Measurements from ENCODE around the gene GRAMD1B.

GRAMD1B gene

GRCh38 chr11:123416566-123416965 is 13.5 kb upstream of the GRAMD1B start:
- no peak for TF ChIP-seq CTCF (IDR thresholded peaks at IDR 0.05)
- H3K9me3 Mint-ChIP-seq: no peaks in the 10 kb centered on the region
- H3K27me3 Mint-ChIP-seq (ENCODE audit: low read depth, poor library complexity): peaks cover 10% of the 10 kb centered on the region
- no peak overlapping the region for H3K4me3 Mint-ChIP-seq
- H3K4me1 Mint-ChIP-seq: no peaks in the 10 kb centered on the region
- no peak overlapping the region for H3K27ac Mint-ChIP-seq
- no peak for DNase-seq
- H3K36me3 Mint-ChIP-seq (ENCODE audit: low read depth): no peaks in the 10 kb centered on the region

- TF ChIP-seq CTCF (IDR thresholded peaks at IDR 0.05): no peak
- H3K4me1 Mint-ChIP-seq: peaks cover 6% of the 10 kb centered on the region
- no peaks in the 10 kb centered on the region for H3K36me3 Mint-ChIP-seq (ENCODE audit: low read depth)
- no peak overlapping the region for H3K4me3 Mint-ChIP-seq
- no peak overlapping the region for H3K27ac Mint-ChIP-seq
- no peaks in the 10 kb centered on the region for H3K9me3 Mint-ChIP-seq
- no peak for DNase-seq
- peaks cover 17% of the 10 kb centered on the region for H3K27me3 Mint-ChIP-seq (ENCODE audit: low read depth, poor library complexity)
Observed at GRCh38 chr11:123418351-123419114, 11.5 kb upstream of the GRAMD1B start.

- no peak overlapping the region for H3K4me3 Mint-ChIP-seq
- no peak overlapping the region for H3K27ac Mint-ChIP-seq
- no peaks in the 10 kb centered on the region for H3K9me3 Mint-ChIP-seq
- H3K36me3 Mint-ChIP-seq (ENCODE audit: low read depth): no peaks in the 10 kb centered on the region
- TF ChIP-seq CTCF (IDR thresholded peaks at IDR 0.05): no peak
- peaks cover 6% of the 10 kb centered on the region for H3K4me1 Mint-ChIP-seq
- H3K27me3 Mint-ChIP-seq (ENCODE audit: low read depth, poor library complexity): peaks cover 24% of the 10 kb centered on the region
- DNase-seq: no peak
Observed at GRCh38 chr11:123419731-123420452, 10.2 kb upstream of the GRAMD1B start.

GRCh38 chr11:123421589-123421988 is 8.5 kb upstream of the GRAMD1B start:
- Mint-ChIP-seq H3K9me3 (no peaks in the 10 kb centered on the region), H3K4me3 (no peak overlapping the region), H3K27me3 (ENCODE audit: low read depth, poor library complexity) (peaks cover 20% of the 10 kb centered on the region), H3K4me1 (peaks cover 19% of the 10 kb centered on the region), H3K27ac (no peak overlapping the region), H3K36me3 (ENCODE audit: low read depth) (no peaks in the 10 kb centered on the region)
- DNase-seq: no peak
- TF ChIP-seq CTCF (IDR thresholded peaks at IDR 0.05): no peak

- no peak for DNase-seq
- no peak overlapping the region for H3K27ac Mint-ChIP-seq
- H3K36me3 Mint-ChIP-seq (ENCODE audit: low read depth): no peaks in the 10 kb centered on the region
- H3K4me3 Mint-ChIP-seq: no peak overlapping the region
- no peak for TF ChIP-seq CTCF (IDR thresholded peaks at IDR 0.05)
- peaks cover 25% of the 10 kb centered on the region for H3K27me3 Mint-ChIP-seq (ENCODE audit: low read depth, poor library complexity)
- H3K9me3 Mint-ChIP-seq: no peaks in the 10 kb centered on the region
- peaks cover 54% of the 10 kb centered on the region for H3K4me1 Mint-ChIP-seq
Observed at GRCh38 chr11:123425367-123425766, 4.7 kb upstream of the GRAMD1B start.
